Measurements from ENCODE around the gene KCNMA1.

GRCh38 chr10:77186936-77187335 lies 450.7 kb downstream of the KCNMA1 start:
- TF ChIP-seq CTCF (conservative IDR thresholded peaks at IDR 0.05) (no peak), EZH2 (IDR thresholded peaks at IDR 0.05; ENCODE audit: low read depth) (no peak)

Measured in PC-9 (cell line).